Effector memory CD8-positive, alpha-beta T cell (primary cell): ENCODE results near the gene CCDC142.

Experiments
- ATAC-seq: fragments of 150-1000 bp; cut with Tn5 transposase; replicated peaks from 2 replicates; pipeline ENCODE4 v1.10.0; 2021; ENCODE audit warnings: mild to moderate bottlenecking, moderate library complexity
- DNase-seq, 3 experiments: peaks; one replicate each; pipeline ENCODE4 v3.0.0; 2021
- H3K27ac Mint-ChIP-seq, 2 donors: one replicate each; pipeline ENCODE4 v1.8.0; 2022; ENCODE audit warnings: mild to moderate bottlenecking in 2 of 2, mixed read lengths in 2 of 2, moderate library complexity in 2 of 2
- H3K27me3 Mint-ChIP-seq, 2 donors: one replicate each; pipeline ENCODE4 v1.8.0; 2022; ENCODE audit warnings: mixed read lengths in 2 of 2
- H3K36me3 Mint-ChIP-seq: one replicate; pipeline ENCODE4 v1.8.0; 2022; ENCODE audit warnings: mild to moderate bottlenecking, moderate library complexity, mixed read lengths; ENCODE audit not compliant: insufficient read depth
- H3K4me1 Mint-ChIP-seq, 2 donors: one replicate each; pipeline ENCODE4 v1.8.0; 2022; ENCODE audit warnings: low read depth in 2 of 2, mixed read lengths in 2 of 2
- H3K4me3 Mint-ChIP-seq, 2 donors: one replicate each; pipeline ENCODE4 v1.8.0; 2022; ENCODE audit warnings: mild to moderate bottlenecking in 2 of 2, mixed read lengths in 2 of 2, moderate library complexity in 2 of 2
- H3K9me3 Mint-ChIP-seq, 2 donors: one replicate each; pipeline ENCODE4 v1.8.0; 2022; ENCODE audit warnings: mixed read lengths in 2 of 2

The CCDC142 gene

DNA sequence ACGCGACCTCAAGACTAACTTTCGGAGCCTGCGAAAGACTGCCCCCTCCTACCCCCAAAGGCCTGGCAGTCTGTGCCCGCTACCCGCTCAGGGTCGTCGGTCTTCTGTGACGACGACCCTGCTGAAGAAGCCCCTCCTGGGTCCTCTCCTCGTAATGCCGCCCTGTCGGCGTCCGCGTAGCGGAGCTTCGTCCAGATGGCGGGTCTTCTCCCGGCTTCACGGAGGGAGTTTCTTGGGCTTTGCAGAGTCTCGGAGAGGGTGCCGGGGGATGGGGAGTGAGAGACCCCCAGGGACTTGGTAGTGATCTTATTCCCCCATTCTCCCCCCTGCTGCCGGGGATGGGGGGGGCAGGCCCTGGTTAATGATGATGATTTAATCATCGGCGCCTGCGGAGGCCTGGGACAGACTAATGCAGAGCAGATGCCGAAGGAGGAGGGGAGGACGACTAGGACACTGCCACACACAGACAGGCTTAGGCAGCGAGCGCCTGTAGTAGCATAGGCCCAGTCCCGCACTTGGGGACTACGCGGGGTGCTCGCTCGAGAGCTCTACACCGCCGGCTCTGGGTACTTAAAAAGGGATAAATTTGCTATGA lies 25.2 kb upstream of the CCDC142 start:
- Mint-ChIP-seq H3K4me3 (peak overlapping the region; percentile 93 to 97), H3K36me3 (peaks cover 42% of the 10 kb centered on the region), H3K4me1 (peaks cover 35 to 38% of the 10 kb centered on the region in 2 donors), H3K27me3 (peaks cover 5 to 38% of the 10 kb centered on the region in 2 donors), H3K9me3 (no peaks in the 10 kb centered on the region), H3K27ac (peak overlapping the region; percentile 99)
- ATAC-seq, result peak; percentile 8
- DNase-seq, result no peak

DNA sequence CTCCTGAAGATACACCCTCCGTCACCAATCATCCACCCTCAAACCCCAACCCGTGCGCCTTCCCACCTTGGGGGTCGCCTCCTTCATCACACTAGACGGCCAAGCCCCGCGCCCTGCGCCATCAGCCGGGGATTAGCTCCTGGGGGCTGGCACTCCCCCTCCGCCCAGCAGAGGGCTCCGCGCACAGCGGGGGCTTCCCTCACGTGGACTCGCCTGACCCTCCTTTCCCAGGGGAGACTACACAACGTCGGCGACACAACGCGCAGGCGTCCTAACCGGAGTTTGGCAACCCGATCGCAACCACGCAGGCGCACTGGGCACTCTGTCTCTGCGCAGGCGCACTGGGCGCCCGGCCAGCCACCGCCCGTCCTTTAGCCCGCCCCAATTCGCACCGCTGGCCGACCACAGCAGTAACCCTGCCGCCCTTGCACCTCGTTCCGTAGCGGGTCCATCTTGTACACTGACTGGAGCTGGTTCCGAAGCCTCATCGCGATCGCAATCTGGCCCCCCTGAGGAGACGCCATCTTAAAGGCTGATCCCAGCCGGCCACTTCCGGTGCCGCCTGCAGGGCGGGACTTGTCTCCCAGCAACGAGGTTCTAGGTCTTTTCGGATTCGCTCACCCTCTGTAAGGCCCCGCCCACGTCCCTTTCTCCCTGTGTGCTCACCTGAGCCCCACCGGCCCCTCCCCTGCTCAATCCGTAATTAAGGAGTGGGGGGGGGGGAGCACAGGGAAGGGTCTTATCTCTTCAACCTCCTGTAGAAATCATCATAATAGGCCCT lies 24.5 kb upstream of the CCDC142 start, which contains the start of gene PCGF1:
Gene PCGF1, minus strand, starts transcription at position 551 of the 781 bp plus-strand sequence. Its CDS starts 27 bp downstream, at position 524.
- Mint-ChIP-seq H3K4me1 (peaks cover 32 to 44% of the 10 kb centered on the region in 2 donors), H3K9me3 (no peaks in the 10 kb centered on the region), H3K27ac (peak within 1 kb of the TSS; percentile 99), H3K27me3 (peaks cover 0 to 35% of the 10 kb centered on the region in 2 donors), H3K4me3 (peak within 1 kb of the TSS; percentile 93 to 97), H3K36me3 (peaks cover 39% of the 10 kb centered on the region)
- ATAC-seq (peak; percentile 93), DNase-seq (peak; percentile 98 to 99 (median 99))

DNA sequence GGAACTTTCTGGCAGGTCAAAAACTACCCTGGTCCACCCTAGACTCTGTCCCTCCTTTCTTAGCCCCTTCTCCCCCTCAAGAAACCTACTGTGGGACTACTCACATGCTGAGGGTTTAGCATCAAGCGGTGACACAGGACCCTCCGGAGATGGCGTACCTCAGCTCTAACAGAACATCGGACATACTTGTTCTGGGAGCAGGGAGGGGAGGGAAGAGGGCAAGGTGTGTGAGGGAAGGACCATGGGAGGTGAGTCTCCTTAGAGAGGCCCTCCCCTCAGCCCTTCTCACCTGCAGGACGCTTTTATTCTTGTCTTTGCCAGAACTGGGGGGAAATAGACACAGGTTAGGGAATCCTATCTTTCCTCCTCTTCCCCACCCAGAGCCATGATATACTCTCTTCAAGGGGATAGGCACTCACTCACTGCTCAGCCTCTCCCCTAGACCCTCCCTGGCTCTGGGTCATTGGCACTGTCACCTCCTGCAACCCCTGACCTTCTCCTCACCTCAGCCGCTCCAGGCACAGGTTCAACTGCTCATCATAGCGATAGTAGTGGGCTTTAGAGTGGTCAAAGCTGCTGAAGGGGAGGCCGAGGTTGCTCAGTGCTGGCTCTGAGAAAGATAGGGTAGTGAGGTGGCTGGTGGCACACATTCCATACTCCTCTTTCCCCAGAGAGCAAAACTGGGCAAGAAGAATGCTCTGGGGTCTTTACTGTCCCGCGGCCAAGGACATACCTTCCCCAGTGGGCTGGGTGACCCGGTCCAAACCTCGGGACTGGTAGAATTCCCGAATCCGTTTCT lies 22.8 kb upstream of the CCDC142 start:
- H3K4me1 Mint-ChIP-seq, result peaks cover 37 to 53% of the 10 kb centered on the region in 2 donors
- peak overlapping the region; percentile 9 to 99 for H3K27ac Mint-ChIP-seq
- no peak for ATAC-seq
- H3K36me3 Mint-ChIP-seq, result peaks cover 42% of the 10 kb centered on the region
- DNase-seq, result no peak
- H3K4me3 Mint-ChIP-seq, result peak overlapping the region; percentile 93 to 97
- peaks cover 0 to 36% of the 10 kb centered on the region in 2 donors for H3K27me3 Mint-ChIP-seq
- no peaks in the 10 kb centered on the region for H3K9me3 Mint-ChIP-seq

DNA sequence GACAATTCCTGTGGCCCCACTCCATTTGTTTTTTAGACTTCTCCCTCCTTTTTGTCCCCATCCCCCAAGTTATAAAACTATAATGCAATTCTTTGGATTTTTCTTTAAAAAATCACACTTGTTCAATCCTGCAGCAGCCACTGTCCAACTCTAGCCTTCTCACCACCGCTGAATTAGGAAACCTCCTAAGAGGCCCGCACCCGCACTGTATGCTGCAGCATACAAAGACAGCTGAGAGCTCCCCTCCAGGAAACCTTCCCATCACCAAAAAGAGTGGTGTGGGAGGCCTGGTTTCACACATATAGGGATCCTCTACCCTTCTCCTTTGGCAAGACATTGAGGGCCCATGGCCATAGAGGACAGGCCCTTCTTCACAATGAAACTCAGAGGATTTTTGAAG lies 21.8 kb upstream of the CCDC142 start:
- peaks cover 42% of the 10 kb centered on the region for H3K36me3 Mint-ChIP-seq
- H3K27me3 Mint-ChIP-seq, result peaks cover 0 to 46% of the 10 kb centered on the region in 2 donors
- no peaks in the 10 kb centered on the region for H3K9me3 Mint-ChIP-seq
- H3K27ac Mint-ChIP-seq, result peak overlapping the region in 1 of 2 donors; percentile 9
- H3K4me1 Mint-ChIP-seq, result peaks cover 37 to 53% of the 10 kb centered on the region in 2 donors
- ATAC-seq (no peak), DNase-seq (no peak)
- H3K4me3 Mint-ChIP-seq, result peak overlapping the region; percentile 69 to 77

DNA sequence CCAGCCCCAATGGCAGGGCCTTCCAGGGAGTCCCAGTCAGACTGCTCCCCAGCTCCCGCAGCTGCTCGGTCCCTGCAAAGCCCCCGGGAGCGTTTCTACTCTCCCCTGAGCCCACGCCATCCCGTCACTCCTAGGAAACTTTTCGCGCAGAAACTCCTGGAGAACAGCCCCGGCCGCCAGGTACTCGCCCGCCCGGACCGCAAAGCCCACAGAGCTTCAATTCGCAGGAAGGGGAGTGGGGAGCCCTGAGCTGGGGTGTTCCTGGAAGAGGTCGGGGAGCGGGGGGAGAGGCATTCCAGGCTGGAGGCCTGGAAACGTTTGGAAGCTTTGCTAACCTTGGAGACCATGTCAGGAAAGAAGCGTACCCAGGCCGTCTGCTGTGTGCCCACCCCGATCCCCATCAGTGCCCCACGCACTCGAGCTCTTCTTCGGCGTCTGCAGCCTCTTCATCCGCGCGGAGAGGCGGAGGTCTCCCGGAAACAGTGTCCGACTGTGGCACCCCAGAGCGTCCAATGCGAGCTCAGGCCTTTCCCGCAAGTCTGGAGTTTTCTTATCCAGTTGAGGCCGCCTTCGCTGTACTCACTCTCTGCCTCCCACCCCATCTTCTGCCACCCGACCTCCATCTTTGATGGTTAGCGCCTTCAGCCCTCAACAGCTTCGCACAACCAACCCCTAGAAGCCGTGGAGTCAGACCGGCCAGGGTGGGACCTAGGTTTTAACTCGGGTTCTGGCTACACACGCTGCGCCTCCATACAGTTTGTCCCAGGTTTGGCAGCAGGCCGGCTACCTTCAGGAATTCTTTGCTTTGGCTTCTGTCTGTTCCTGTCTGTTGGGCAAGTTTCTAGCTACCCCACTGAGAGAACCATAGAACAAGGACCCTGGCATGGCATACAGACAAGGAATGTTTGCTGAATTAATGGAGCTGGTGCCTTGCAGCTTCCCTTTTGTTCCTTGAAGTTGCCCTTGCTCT lies 21.0 kb upstream of the CCDC142 start:
- peak overlapping the region in 1 of 2 donors; percentile 77 for H3K27ac Mint-ChIP-seq

DNA sequence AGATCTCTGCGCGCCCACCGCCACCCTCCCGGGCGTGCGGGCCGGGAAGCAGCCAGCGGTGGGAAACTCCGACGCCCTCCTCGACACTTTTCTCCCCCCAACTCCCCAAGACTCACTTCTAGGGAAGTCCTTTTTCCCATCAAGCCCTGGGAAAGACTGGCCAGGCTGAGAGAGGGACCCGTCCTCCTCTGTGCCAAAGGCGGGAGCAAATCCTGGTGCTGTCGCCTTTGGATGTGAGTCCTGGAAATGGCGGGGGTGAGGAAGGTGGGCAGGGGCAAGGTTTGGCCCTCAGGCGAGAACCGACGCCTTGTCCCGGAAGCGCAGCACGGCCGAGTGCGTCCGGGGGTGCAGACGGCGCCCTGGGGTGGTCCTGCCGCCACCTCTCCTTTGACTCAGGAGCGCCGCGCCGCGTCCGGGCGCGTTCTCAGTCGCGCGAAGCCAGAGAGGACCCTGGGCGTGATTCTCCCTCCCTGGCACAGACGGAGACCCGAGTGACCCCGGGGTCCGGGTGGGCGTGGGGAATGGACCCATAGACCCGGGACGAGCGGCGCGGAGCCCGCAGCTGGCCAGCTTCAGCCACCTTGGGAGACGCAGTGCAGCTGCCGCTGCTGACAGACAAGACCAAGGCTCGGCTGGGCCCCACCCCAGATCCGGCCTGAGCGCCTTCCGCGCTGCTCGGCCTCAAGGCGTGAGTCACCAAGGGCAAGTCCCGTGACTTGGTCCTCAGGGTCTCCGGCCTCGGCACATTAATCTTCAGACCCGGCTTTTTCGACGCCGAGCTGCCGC lies 20.1 kb upstream of the CCDC142 start:
- DNase-seq (peak in 1 of 3 experiments; percentile 32), ATAC-seq (no peak)
- peaks cover 33% of the 10 kb centered on the region for H3K36me3 Mint-ChIP-seq
- H3K4me1 Mint-ChIP-seq, result peaks cover 42 to 60% of the 10 kb centered on the region in 2 donors
- H3K27ac Mint-ChIP-seq, result peak overlapping the region in 1 of 2 donors; percentile 77
- H3K4me3 Mint-ChIP-seq, result peak overlapping the region; percentile 69 to 77
- peaks cover 6 to 63% of the 10 kb centered on the region in 2 donors for H3K27me3 Mint-ChIP-seq
- no peaks in the 10 kb centered on the region for H3K9me3 Mint-ChIP-seq

More for the DNA sequence above, 21.0 kb upstream of the CCDC142 start:
- peaks cover 0 to 54% of the 10 kb centered on the region in 2 donors for H3K27me3 Mint-ChIP-seq
- no peak for DNase-seq
- ATAC-seq, result no peak
- H3K4me1 Mint-ChIP-seq, result peaks cover 42 to 58% of the 10 kb centered on the region in 2 donors
- H3K4me3 Mint-ChIP-seq, result peak overlapping the region; percentile 69 to 77
- H3K9me3 Mint-ChIP-seq, result no peaks in the 10 kb centered on the region
- peaks cover 42% of the 10 kb centered on the region for H3K36me3 Mint-ChIP-seq

DNA sequence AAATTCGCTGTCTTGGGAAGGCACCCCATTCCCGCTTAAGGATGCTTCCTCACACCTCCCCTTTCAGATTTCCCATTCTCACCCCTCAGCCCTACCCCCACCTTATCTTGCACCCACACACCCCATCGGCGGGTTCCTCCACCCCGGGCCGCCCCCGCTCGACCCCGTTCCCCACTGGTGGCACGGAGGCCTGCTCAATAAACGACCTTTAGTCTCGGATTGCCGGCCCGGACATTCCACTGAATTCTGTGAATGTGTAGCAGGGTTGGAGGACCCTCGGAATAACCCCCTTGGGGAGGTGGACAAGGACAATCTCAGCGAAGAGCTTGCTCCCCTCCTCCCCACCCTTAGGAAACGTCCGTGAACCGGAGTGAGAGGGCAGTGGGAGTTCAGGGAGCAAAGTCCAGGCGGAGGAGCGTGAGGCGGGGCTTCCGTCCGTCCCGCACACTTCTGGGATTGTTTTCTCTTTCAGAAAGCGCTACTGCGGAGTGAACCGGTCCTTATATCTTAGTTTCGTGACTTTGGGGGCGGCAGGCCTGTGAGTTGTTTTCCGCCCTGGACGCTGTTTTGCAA lies 19.4 kb upstream of the CCDC142 start:
- H3K27ac Mint-ChIP-seq, result no peak overlapping the region

DNA sequence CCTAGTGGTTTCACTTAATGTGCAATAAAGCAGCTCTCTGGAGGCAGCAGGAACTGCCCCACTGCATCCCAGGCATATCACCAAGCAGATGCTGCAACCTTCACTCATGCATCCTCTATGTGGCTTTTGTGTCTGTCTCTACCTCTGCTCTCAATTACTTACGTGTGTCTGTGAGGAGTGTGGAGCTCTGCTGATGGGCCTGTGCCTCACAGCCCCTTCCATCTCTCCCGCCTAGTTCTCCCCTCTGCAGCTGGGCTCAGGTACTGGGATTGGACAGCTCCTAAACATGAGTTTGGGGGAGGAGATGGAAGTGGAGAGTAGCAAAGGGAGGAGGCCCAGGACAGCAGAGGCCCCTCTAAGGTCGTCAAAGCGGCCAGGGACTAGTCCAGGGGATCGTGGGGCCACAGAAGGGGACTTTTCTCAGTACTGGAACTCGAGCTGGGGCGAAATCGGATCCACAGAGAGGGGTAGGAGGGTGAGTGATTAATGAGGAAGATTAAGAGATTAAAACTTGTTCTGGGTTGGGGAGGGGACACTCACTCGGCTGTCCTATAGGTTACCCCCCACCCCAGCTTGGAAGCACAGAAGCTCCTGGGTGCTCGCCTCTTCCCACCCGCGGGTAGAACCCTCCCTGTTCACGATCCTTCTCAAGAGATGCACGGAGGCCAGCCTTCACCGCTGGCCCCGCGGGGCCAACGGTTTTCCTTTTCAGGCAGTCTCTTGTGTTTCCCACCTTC lies 18.7 kb upstream of the CCDC142 start:
- Mint-ChIP-seq H3K27me3 (peaks cover 6 to 68% of the 10 kb centered on the region in 2 donors), H3K9me3 (no peaks in the 10 kb centered on the region), H3K4me3 (peak overlapping the region; percentile 69 to 77), H3K27ac (no peak overlapping the region), H3K4me1 (peaks cover 30 to 47% of the 10 kb centered on the region in 2 donors), H3K36me3 (peaks cover 22% of the 10 kb centered on the region)
- ATAC-seq (no peak), DNase-seq (no peak)

More for the DNA sequence above, 19.4 kb upstream of the CCDC142 start:
- ATAC-seq (no peak), DNase-seq (no peak)
- Mint-ChIP-seq H3K36me3 (peaks cover 27% of the 10 kb centered on the region), H3K4me1 (peaks cover 37 to 54% of the 10 kb centered on the region in 2 donors), H3K27me3 (peaks cover 6 to 68% of the 10 kb centered on the region in 2 donors), H3K9me3 (no peaks in the 10 kb centered on the region), H3K4me3 (peak overlapping the region; percentile 69 to 77)

DNA sequence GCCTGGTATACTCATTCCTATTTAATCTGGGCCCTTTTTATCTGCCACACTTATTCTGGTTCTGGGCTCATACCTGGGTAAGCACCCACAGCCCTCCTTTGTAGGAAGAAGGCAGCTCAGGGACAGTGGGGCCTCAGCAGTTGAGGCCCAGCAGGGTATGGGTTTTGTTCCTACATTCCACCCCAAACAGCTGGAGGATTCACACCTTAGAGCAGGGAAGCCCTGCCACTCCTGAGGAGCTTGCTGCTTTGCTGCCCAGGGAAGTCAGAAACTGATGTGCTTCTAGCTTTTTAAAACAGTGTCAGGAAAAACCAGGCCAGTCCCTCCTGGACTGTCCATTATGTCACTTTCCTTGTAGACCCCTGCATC lies 17.8 kb upstream of the CCDC142 start:
- no peak for DNase-seq
- H3K9me3 Mint-ChIP-seq, result no peaks in the 10 kb centered on the region
- H3K36me3 Mint-ChIP-seq, result peaks cover 22% of the 10 kb centered on the region
- H3K27me3 Mint-ChIP-seq, result peaks cover 6 to 68% of the 10 kb centered on the region in 2 donors
- no peak overlapping the region for H3K27ac Mint-ChIP-seq
- peaks cover 27 to 46% of the 10 kb centered on the region in 2 donors for H3K4me1 Mint-ChIP-seq
- ATAC-seq, result no peak
- no peak overlapping the region for H3K4me3 Mint-ChIP-seq

DNA sequence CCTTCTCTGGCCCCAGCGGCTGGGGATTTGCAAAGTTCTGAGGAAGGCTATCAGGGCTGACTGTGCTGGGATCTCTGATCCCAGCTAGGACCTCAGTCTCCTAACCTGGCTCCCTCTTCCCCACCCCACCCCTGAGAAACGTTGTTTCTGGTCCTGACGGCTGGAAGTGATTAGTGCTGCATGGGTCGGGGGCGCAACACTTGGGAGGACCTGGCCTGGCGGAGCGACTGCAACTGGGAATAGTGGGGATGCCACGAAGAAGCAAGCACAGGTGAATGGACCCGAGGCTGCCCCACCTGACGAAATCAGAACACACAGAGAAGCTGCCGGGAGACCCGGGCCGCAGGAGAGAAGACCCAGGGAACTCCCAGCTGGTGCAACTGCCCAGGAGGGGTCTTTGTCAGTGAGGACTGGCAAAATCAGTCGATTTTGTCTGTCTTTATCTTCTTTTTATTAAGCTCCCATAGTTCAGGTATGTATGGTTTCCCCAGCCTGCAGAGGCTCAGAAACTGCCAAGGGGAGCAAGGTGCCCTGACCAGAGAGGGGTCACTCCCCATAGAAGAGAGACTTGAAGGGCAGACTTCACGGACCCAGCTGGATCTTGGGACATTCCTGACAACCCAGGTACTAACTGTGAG lies 17.3 kb upstream of the CCDC142 start:
- Mint-ChIP-seq H3K27me3 (peaks cover 6 to 68% of the 10 kb centered on the region in 2 donors), H3K9me3 (no peaks in the 10 kb centered on the region), H3K36me3 (peaks cover 17% of the 10 kb centered on the region), H3K4me3 (peak overlapping the region in 1 of 2 donors; percentile 25), H3K27ac (no peak overlapping the region), H3K4me1 (peaks cover 27 to 44% of the 10 kb centered on the region in 2 donors)
- ATAC-seq, result no peak
- no peak for DNase-seq
